ENCODE results near the gene CYB561D1.

DNA sequence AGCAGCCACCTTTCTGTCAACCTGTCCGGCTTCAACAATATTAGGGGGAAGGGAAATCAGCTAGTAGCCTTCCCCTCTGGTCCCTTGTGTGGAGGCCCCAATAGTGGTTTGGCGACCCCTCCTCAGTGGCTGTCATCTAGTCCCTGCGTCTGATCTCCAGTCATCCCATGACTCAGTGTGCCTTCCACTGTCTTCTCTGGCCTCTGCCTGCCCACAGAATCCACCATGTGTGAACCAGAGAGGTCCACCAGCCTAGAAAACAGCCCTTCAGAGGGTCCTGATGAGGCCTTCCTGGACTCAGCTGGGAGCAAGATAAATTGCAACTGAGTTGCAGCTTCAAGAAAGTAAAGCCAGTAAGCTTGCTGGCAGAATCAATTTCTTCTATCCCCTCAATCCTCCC lies 14.0 kb upstream of the CYB561D1 start:
- TF ChIP-seq HDGF (IDR thresholded peaks at IDR 0.05; ENCODE audit: borderline replicate concordance) = no peak
- no peak for TF ChIP-seq FOXM1 (IDR thresholded peaks at IDR 0.05; ENCODE audit: borderline replicate concordance)
- no peak for TF ChIP-seq ELF4 (IDR thresholded peaks at IDR 0.05)
- no peak for TF ChIP-seq BHLHE40 (IDR thresholded peaks at IDR 0.05; ENCODE audit: borderline replicate concordance)
- no peak for TF ChIP-seq FOXK2 (IDR thresholded peaks at IDR 0.05)
- no peak for TF ChIP-seq L3MBTL2 (conservative IDR thresholded peaks at IDR 0.05)
- no peak for TF ChIP-seq NFRKB (IDR thresholded peaks at IDR 0.05)
